Neural cell (in vitro differentiated cells): Measurements from ENCODE around the gene GSK3B. TPM values are rescaled to one million over a fixed set of nuclear protein-coding genes. Genes with fewer than 3 reads are reported as not detected.

ENCODE experiments used
- H2AFZ ChIP-seq: fragments of 200-600, 300-800 bp; sonication (generic), shearing (Covaris generic); 2 replicates; pipeline ENCODE4 v1.6.0; 2014; ENCODE audit warnings: low read depth, mild to moderate bottlenecking, antibody characterized with exemption, low read length, moderate library complexity
- H3F3A ChIP-seq: fragments of 200-600 bp; shearing (Covaris generic); 2 replicates; pipeline ENCODE4 v1.6.1; 2016; ENCODE audit warnings: mild to moderate bottlenecking, moderate library complexity, mixed read lengths, antibody characterized with exemption, low read length; ENCODE audit not compliant: insufficient read depth, poor library complexity, severe bottlenecking
- H3K27ac ChIP-seq: fragments of 200-600, 300-800 bp; sonication (generic), shearing (Covaris generic); 2 replicates; pipeline ENCODE4 v1.5.1; 2014; ENCODE audit warnings: mild to moderate bottlenecking, low read length, moderate library complexity
- H3K27me3 ChIP-seq: fragments of 300-800, 200-600 bp; sonication (generic), shearing (Covaris generic); 2 replicates; pipeline ENCODE4 v1.6.0; 2014; ENCODE audit warnings: mild to moderate bottlenecking, low read depth, low read length, moderate library complexity; ENCODE audit not compliant: insufficient read depth
- H3K36me3 ChIP-seq: fragments of 300-800, 200-600 bp; sonication (generic), shearing (Covaris generic); 2 replicates; pipeline ENCODE4 v1.5.1; 2014; ENCODE audit warnings: mild to moderate bottlenecking, antibody characterized with exemption, low read length, moderate library complexity; ENCODE audit not compliant: insufficient read depth
- H3K4me2 ChIP-seq: fragments of 300-800, 200-600 bp; sonication (generic), shearing (Covaris generic); 2 replicates; pipeline ENCODE4 v1.6.0; 2014; ENCODE audit warnings: mild to moderate bottlenecking, low read length
- H3K4me3 ChIP-seq: fragments of 300-800, 200-600 bp; sonication (generic), shearing (Covaris generic); 2 replicates; pipeline ENCODE4 v1.5.1; 2014; ENCODE audit warnings: mild to moderate bottlenecking, low read length, moderate library complexity
- H3K79me2 ChIP-seq: fragments of 200-600 bp; shearing (Covaris generic); replicated peaks from 2 replicates; pipeline ENCODE4 v1.6.0; 2014; ENCODE audit warnings: mild to moderate bottlenecking, low read length, moderate library complexity; ENCODE audit not compliant: insufficient read depth
- H3K9ac ChIP-seq: fragments of 300-800, 200-600 bp; sonication (generic), shearing (Covaris generic); 2 replicates; pipeline ENCODE4 v1.6.1; 2016; ENCODE audit warnings: mild to moderate bottlenecking, low read length, mixed read lengths
- H3K9me2 ChIP-seq: fragments of 200-600 bp; shearing (Covaris generic); 2 replicates; pipeline ENCODE4 v1.6.1; 2016; ENCODE audit warnings: mild to moderate bottlenecking, low read length, mixed read lengths; ENCODE audit not compliant: insufficient read depth
- H3K9me3 ChIP-seq: fragments of 200-600, 300-800 bp; sonication (generic), shearing (Covaris generic); 2 replicates; pipeline ENCODE4 v1.6.1; 2016; ENCODE audit warnings: mild to moderate bottlenecking, mixed run types, low read length, moderate library complexity, mixed read lengths
- H4K20me1 ChIP-seq: fragments of 200-600 bp; shearing (Covaris generic); 2 replicates; pipeline ENCODE4 v1.6.1; 2016; ENCODE audit warnings: mild to moderate bottlenecking, mixed run types; ENCODE audit not compliant: insufficient read depth
- CTCF ChIP-seq: fragments of 450-650 bp; IDR thresholded peaks from 2 replicates; pipeline ENCODE4 v1.5.1; 2014; ENCODE audit warnings: antibody characterized with exemption, mild to moderate bottlenecking, moderate library complexity; ENCODE audit not compliant: poor library complexity, severe bottlenecking
- EP300 ChIP-seq: fragments of 450-650 bp; conservative IDR thresholded peaks from 2 replicates; pipeline ENCODE4 v1.6.1; 2014; ENCODE audit warnings: antibody characterized with exemption, mild to moderate bottlenecking, moderate library complexity; ENCODE audit not compliant: poor library complexity, severe bottlenecking
- EZH2 ChIP-seq: fragments of 200-600, 300-800 bp; shearing (Covaris generic), sonication (generic); IDR thresholded peaks from 2 replicates; pipeline ENCODE4 v1.6.1; 2014; ENCODE audit warnings: antibody characterized with exemption, low read length, borderline replicate concordance, mild to moderate bottlenecking; ENCODE audit not compliant: insufficient read depth, poor library complexity, severe bottlenecking
- MXI1 ChIP-seq: fragments of 450-650 bp; conservative IDR thresholded peaks from 2 replicates; pipeline ENCODE4 v1.6.1; 2014; ENCODE audit warnings: antibody characterized with exemption, mild to moderate bottlenecking; ENCODE audit not compliant: poor library complexity, severe bottlenecking
- POLR2AphosphoS5 ChIP-seq: IDR thresholded peaks from 2 replicates; pipeline ENCODE4 v1.6.1; 2012
- RAD21 ChIP-seq: fragments of 450-650 bp; conservative IDR thresholded peaks from 2 replicates; pipeline ENCODE4 v1.6.1; 2014; ENCODE audit warnings: antibody characterized with exemption, mild to moderate bottlenecking, moderate library complexity
- SMC3 ChIP-seq: fragments of 450-650 bp; conservative IDR thresholded peaks from 2 replicates; pipeline ENCODE4 v1.6.1; 2014; ENCODE audit warnings: antibody characterized with exemption, mild to moderate bottlenecking, moderate library complexity; ENCODE audit not compliant: poor library complexity
- TAF1 ChIP-seq: IDR thresholded peaks from 2 replicates; pipeline ENCODE4 v1.6.1; 2012; ENCODE audit warnings: low read depth
- polyA plus RNA-seq: library from polyadenylated mRNA; depleted of rRNA; stranded (reverse); fragments of >200 nt; gene quantifications from 2 replicates; pipeline ENCODE4 v1.2.3, GENCODE V29; 2014
- TF ChIP-seq, protein P1 (sequence below): IDR thresholded peaks from 2 replicates; pipeline ENCODE4 v1.6.1; 2012; ENCODE audit warnings: borderline replicate concordance

The GSK3B gene
- polyA plus RNA-seq, 1 donor from 2014 or later, result 48.5 TPM

GRCh38 chr3:119998166-119998565, 96.1 kb downstream of the GSK3B start:
- Histone ChIP-seq H3K4me2 (no peak overlapping the region), H3K27me3 (no peaks in the 10 kb centered on the region), H3K9ac (no peak overlapping the region), H3K79me2 (peaks cover 64% of the 10 kb centered on the region), H3K9me3 (no peaks in the 10 kb centered on the region), H4K20me1 (no peaks in the 10 kb centered on the region), H3K36me3 (peaks cover 6% of the 10 kb centered on the region), H3K9me2 (no peaks in the 10 kb centered on the region), H3K27ac (no peak overlapping the region), H2AFZ (no peak overlapping the region), H3K4me3 (no peak overlapping the region), H3F3A (no peaks in the 10 kb centered on the region)
- TF ChIP-seq POLR2AphosphoS5 (no peak), TAF1 (no peak), CTCF (no peak), SMC3 (no peak), EP300 (no peak), MXI1 (no peak), RAD21 (no peak), EZH2 (no peak)
- TF ChIP-seq, protein P1, sequence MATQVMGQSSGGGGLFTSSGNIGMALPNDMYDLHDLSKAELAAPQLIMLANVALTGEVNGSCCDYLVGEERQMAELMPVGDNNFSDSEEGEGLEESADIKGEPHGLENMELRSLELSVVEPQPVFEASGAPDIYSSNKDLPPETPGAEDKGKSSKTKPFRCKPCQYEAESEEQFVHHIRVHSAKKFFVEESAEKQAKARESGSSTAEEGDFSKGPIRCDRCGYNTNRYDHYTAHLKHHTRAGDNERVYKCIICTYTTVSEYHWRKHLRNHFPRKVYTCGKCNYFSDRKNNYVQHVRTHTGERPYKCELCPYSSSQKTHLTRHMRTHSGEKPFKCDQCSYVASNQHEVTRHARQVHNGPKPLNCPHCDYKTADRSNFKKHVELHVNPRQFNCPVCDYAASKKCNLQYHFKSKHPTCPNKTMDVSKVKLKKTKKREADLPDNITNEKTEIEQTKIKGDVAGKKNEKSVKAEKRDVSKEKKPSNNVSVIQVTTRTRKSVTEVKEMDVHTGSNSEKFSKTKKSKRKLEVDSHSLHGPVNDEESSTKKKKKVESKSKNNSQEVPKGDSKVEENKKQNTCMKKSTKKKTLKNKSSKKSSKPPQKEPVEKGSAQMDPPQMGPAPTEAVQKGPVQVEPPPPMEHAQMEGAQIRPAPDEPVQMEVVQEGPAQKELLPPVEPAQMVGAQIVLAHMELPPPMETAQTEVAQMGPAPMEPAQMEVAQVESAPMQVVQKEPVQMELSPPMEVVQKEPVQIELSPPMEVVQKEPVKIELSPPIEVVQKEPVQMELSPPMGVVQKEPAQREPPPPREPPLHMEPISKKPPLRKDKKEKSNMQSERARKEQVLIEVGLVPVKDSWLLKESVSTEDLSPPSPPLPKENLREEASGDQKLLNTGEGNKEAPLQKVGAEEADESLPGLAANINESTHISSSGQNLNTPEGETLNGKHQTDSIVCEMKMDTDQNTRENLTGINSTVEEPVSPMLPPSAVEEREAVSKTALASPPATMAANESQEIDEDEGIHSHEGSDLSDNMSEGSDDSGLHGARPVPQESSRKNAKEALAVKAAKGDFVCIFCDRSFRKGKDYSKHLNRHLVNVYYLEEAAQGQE, result no peak

DNA sequence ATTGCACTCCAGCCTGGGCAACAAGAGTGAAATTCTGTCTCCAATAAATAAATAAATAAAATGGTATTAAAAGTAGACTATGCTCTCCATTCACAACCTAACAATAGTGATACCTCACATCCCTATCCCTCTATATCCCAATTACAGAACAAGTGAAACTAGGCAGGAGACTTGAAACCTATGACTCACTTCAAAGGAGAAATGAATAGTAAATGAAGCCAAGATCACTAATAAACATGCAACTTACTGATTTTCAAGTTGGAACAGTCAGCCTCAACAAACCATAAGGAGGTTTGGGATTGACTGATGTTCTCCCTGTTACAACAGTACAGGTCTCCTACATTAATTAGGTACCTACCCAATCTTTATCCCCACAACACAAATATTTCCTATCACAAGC, 103.4 kb downstream of the GSK3B start:
- Histone ChIP-seq H3K4me2 (no peak overlapping the region), H4K20me1 (no peaks in the 10 kb centered on the region), H3K9me2 (no peaks in the 10 kb centered on the region), H3K9ac (no peak overlapping the region), H3K36me3 (no peaks in the 10 kb centered on the region), H2AFZ (no peak overlapping the region), H3F3A (no peaks in the 10 kb centered on the region), H3K9me3 (no peaks in the 10 kb centered on the region), H3K79me2 (peaks cover 69% of the 10 kb centered on the region), H3K27ac (no peak overlapping the region), H3K27me3 (no peaks in the 10 kb centered on the region), H3K4me3 (no peak overlapping the region)
- TF ChIP-seq EP300 (no peak), EZH2 (no peak), RAD21 (no peak), CTCF (no peak), SMC3 (no peak), MXI1 (no peak), POLR2AphosphoS5 (no peak), TAF1 (no peak)
- TF ChIP-seq, protein P1, result no peak
